Neural cell (in vitro differentiated cells): ENCODE measurements around the gene SDF2L1. TPM values are rescaled to one million over a fixed set of nuclear protein-coding genes. Genes with fewer than 3 reads are reported as not detected.

Source experiments
- H2AFZ ChIP-seq: fragments of 200-600, 300-800 bp; sonication (generic), shearing (Covaris generic); 2 replicates; pipeline ENCODE4 v1.6.0; 2014; ENCODE audit warnings: low read depth, mild to moderate bottlenecking, antibody characterized with exemption, low read length, moderate library complexity
- H3F3A ChIP-seq: fragments of 200-600 bp; shearing (Covaris generic); 2 replicates; pipeline ENCODE4 v1.6.1; 2016; ENCODE audit warnings: mild to moderate bottlenecking, moderate library complexity, mixed read lengths, antibody characterized with exemption, low read length; ENCODE audit not compliant: insufficient read depth, poor library complexity, severe bottlenecking
- H3K27ac ChIP-seq: fragments of 200-600, 300-800 bp; sonication (generic), shearing (Covaris generic); 2 replicates; pipeline ENCODE4 v1.5.1; 2014; ENCODE audit warnings: mild to moderate bottlenecking, low read length, moderate library complexity
- H3K27me3 ChIP-seq: fragments of 300-800, 200-600 bp; sonication (generic), shearing (Covaris generic); 2 replicates; pipeline ENCODE4 v1.6.0; 2014; ENCODE audit warnings: mild to moderate bottlenecking, low read depth, low read length, moderate library complexity; ENCODE audit not compliant: insufficient read depth
- H3K36me3 ChIP-seq: fragments of 300-800, 200-600 bp; sonication (generic), shearing (Covaris generic); 2 replicates; pipeline ENCODE4 v1.5.1; 2014; ENCODE audit warnings: mild to moderate bottlenecking, antibody characterized with exemption, low read length, moderate library complexity; ENCODE audit not compliant: insufficient read depth
- H3K4me2 ChIP-seq: fragments of 300-800, 200-600 bp; sonication (generic), shearing (Covaris generic); 2 replicates; pipeline ENCODE4 v1.6.0; 2014; ENCODE audit warnings: mild to moderate bottlenecking, low read length
- H3K4me3 ChIP-seq: fragments of 300-800, 200-600 bp; sonication (generic), shearing (Covaris generic); 2 replicates; pipeline ENCODE4 v1.5.1; 2014; ENCODE audit warnings: mild to moderate bottlenecking, low read length, moderate library complexity
- H3K79me2 ChIP-seq: fragments of 200-600 bp; shearing (Covaris generic); replicated peaks from 2 replicates; pipeline ENCODE4 v1.6.0; 2014; ENCODE audit warnings: mild to moderate bottlenecking, low read length, moderate library complexity; ENCODE audit not compliant: insufficient read depth
- H3K9ac ChIP-seq: fragments of 300-800, 200-600 bp; sonication (generic), shearing (Covaris generic); 2 replicates; pipeline ENCODE4 v1.6.1; 2016; ENCODE audit warnings: mild to moderate bottlenecking, low read length, mixed read lengths
- H3K9me2 ChIP-seq: fragments of 200-600 bp; shearing (Covaris generic); 2 replicates; pipeline ENCODE4 v1.6.1; 2016; ENCODE audit warnings: mild to moderate bottlenecking, low read length, mixed read lengths; ENCODE audit not compliant: insufficient read depth
- H3K9me3 ChIP-seq: fragments of 200-600, 300-800 bp; sonication (generic), shearing (Covaris generic); 2 replicates; pipeline ENCODE4 v1.6.1; 2016; ENCODE audit warnings: mild to moderate bottlenecking, mixed run types, low read length, moderate library complexity, mixed read lengths
- H4K20me1 ChIP-seq: fragments of 200-600 bp; shearing (Covaris generic); 2 replicates; pipeline ENCODE4 v1.6.1; 2016; ENCODE audit warnings: mild to moderate bottlenecking, mixed run types; ENCODE audit not compliant: insufficient read depth
- CTCF ChIP-seq: fragments of 450-650 bp; IDR thresholded peaks from 2 replicates; pipeline ENCODE4 v1.5.1; 2014; ENCODE audit warnings: antibody characterized with exemption, mild to moderate bottlenecking, moderate library complexity; ENCODE audit not compliant: poor library complexity, severe bottlenecking
- EP300 ChIP-seq: fragments of 450-650 bp; conservative IDR thresholded peaks from 2 replicates; pipeline ENCODE4 v1.6.1; 2014; ENCODE audit warnings: antibody characterized with exemption, mild to moderate bottlenecking, moderate library complexity; ENCODE audit not compliant: poor library complexity, severe bottlenecking
- EZH2 ChIP-seq: fragments of 200-600, 300-800 bp; shearing (Covaris generic), sonication (generic); IDR thresholded peaks from 2 replicates; pipeline ENCODE4 v1.6.1; 2014; ENCODE audit warnings: antibody characterized with exemption, low read length, borderline replicate concordance, mild to moderate bottlenecking; ENCODE audit not compliant: insufficient read depth, poor library complexity, severe bottlenecking
- MXI1 ChIP-seq: fragments of 450-650 bp; conservative IDR thresholded peaks from 2 replicates; pipeline ENCODE4 v1.6.1; 2014; ENCODE audit warnings: antibody characterized with exemption, mild to moderate bottlenecking; ENCODE audit not compliant: poor library complexity, severe bottlenecking
- POLR2AphosphoS5 ChIP-seq: IDR thresholded peaks from 2 replicates; pipeline ENCODE4 v1.6.1; 2012
- RAD21 ChIP-seq: fragments of 450-650 bp; conservative IDR thresholded peaks from 2 replicates; pipeline ENCODE4 v1.6.1; 2014; ENCODE audit warnings: antibody characterized with exemption, mild to moderate bottlenecking, moderate library complexity
- REST ChIP-seq: IDR thresholded peaks from 2 replicates; pipeline ENCODE4 v1.6.1; 2012; ENCODE audit warnings: borderline replicate concordance
- SMC3 ChIP-seq: fragments of 450-650 bp; conservative IDR thresholded peaks from 2 replicates; pipeline ENCODE4 v1.6.1; 2014; ENCODE audit warnings: antibody characterized with exemption, mild to moderate bottlenecking, moderate library complexity; ENCODE audit not compliant: poor library complexity
- TAF1 ChIP-seq: IDR thresholded peaks from 2 replicates; pipeline ENCODE4 v1.6.1; 2012; ENCODE audit warnings: low read depth
- polyA plus RNA-seq: library from polyadenylated mRNA; depleted of rRNA; stranded (reverse); fragments of >200 nt; gene quantifications from 2 replicates; pipeline ENCODE4 v1.2.3, GENCODE V29; 2014

Gene SDF2L1
- polyA plus RNA-seq, 1 donor from 2014 or later = 11.0 TPM

- H3K9me2 ChIP-seq = no peaks in the 10 kb centered on the region
- no peaks in the 10 kb centered on the region for H3K27me3 ChIP-seq
- H3K4me3 ChIP-seq = no peak overlapping the region
- H3K36me3 ChIP-seq = no peaks in the 10 kb centered on the region
- H3K9ac ChIP-seq = no peak overlapping the region
- H3K4me2 ChIP-seq = no peak overlapping the region
- H3F3A ChIP-seq = no peaks in the 10 kb centered on the region
- H4K20me1 ChIP-seq = no peaks in the 10 kb centered on the region
- no peak overlapping the region for H3K27ac ChIP-seq
- no peak overlapping the region for H2AFZ ChIP-seq
- H3K9me3 ChIP-seq = no peaks in the 10 kb centered on the region
- TF ChIP-seq MXI1 (no peak), POLR2AphosphoS5 (no peak), EP300 (no peak), TAF1 (no peak), RAD21 (no peak), EZH2 (no peak), SMC3 (no peak), REST (no peak)
- H3K79me2 ChIP-seq = no peaks in the 10 kb centered on the region
Measured at GRCh38 chr22:21639359-21639758, 2.7 kb upstream of the SDF2L1 start.

- Histone ChIP-seq H3K4me3 (no peak overlapping the region), H3K9ac (no peak overlapping the region), H3K27ac (no peak overlapping the region), H3K4me2 (no peak overlapping the region), H3K9me2 (no peaks in the 10 kb centered on the region), H4K20me1 (no peaks in the 10 kb centered on the region), H3F3A (no peaks in the 10 kb centered on the region), H3K36me3 (no peaks in the 10 kb centered on the region), H3K9me3 (no peaks in the 10 kb centered on the region), H2AFZ (no peak overlapping the region), H3K27me3 (no peaks in the 10 kb centered on the region), H3K79me2 (no peaks in the 10 kb centered on the region)
- no peak for TF ChIP-seq CTCF
- no peak for TF ChIP-seq TAF1
- no peak for TF ChIP-seq REST
- TF ChIP-seq RAD21 = no peak
- TF ChIP-seq MXI1 = no peak
- no peak for TF ChIP-seq POLR2AphosphoS5
- no peak for TF ChIP-seq SMC3
- no peak for TF ChIP-seq EP300
- TF ChIP-seq EZH2 = no peak
Measured at GRCh38 chr22:21640810-21641209, 1.3 kb upstream of the SDF2L1 start.
